Right atrium auricular region (tissue), 2 donors: ENCODE measurements around the gene GPR180. TPM values are rescaled to one million over a fixed set of nuclear protein-coding genes. Genes with fewer than 3 reads are reported as not detected.
A peak's percentile ranks its signal among the peaks of the same experiment; 100 is the strongest.

Experiments used
- DNase-seq: peaks from one replicate; pipeline ENCODE4 v3.0.0-alpha.2; 2019; ENCODE audit warnings: low spot score
- H3K27ac ChIP-seq, 2 donors: fragments of 200-600 bp; sonication (generic); 1 replicate in 1 of 2; 2 replicates in 1 of 2; pipeline ENCODE4 v1.5.1; 2016 to 2019
- H3K27me3 ChIP-seq, 2 donors: fragments of 200-600 bp; sonication (generic); one replicate each; pipeline versions ENCODE4 v1.5.1 to v1.6.0; 2017 to 2019
- H3K36me3 ChIP-seq: fragments of 200-600 bp; sonication (generic); one replicate; pipeline ENCODE4 v1.5.1; 2016
- H3K4me1 ChIP-seq, 2 donors: fragments of 200-600 bp; sonication (generic); one replicate each; pipeline versions ENCODE4 v1.5.1 to v1.6.0; 2017 to 2019
- H3K4me3 ChIP-seq, 2 donors: fragments of 200-600 bp; sonication (generic); 1 replicate in 1 of 2; 2 replicates in 1 of 2; pipeline ENCODE4 v1.5.1; 2017 to 2019; ENCODE audit warnings: mild to moderate bottlenecking in 1 of 2, moderate library complexity in 1 of 2
- H3K9me3 ChIP-seq, 2 donors: fragments of 200-600 bp; sonication (generic); one replicate each; pipeline ENCODE4 v1.5.1; 2019
- CTCF ChIP-seq, 2 donors: fragments of 200-600 bp; sonication (generic); IDR thresholded peaks; one replicate each; pipeline ENCODE4 v1.5.1; 2019; ENCODE audit warnings: antibody characterized with exemption in 2 of 2
- total RNA-seq, 2 donors: library from RNA; depleted of rRNA; stranded (reverse); fragments of >200 nt; gene quantifications; one replicate each; pipeline ENCODE4 v1.1.0, GENCODE V29; 2016

GPR180 gene
- total RNA-seq, 2 donors from 2014 or later, result 3.8 to 5.0 TPM

GRCh38 chr13:94656766-94657165 lies 55.1 kb downstream of the GPR180 start:
- Histone ChIP-seq H3K27ac (no peak overlapping the region), H3K36me3 (no peaks in the 10 kb centered on the region), H3K9me3 (peaks cover 0 to 10% of the 10 kb centered on the region in 2 donors), H3K4me3 (no peak overlapping the region), H3K27me3 (no peaks in the 10 kb centered on the region), H3K4me1 (no peaks in the 10 kb centered on the region)
- no peak for DNase-seq
- TF ChIP-seq CTCF (IDR thresholded peaks at IDR 0.05), result no peak

GRCh38 chr13:94657167-94657566 lies 55.5 kb downstream of the GPR180 start:
- Histone ChIP-seq H3K27me3 (no peaks in the 10 kb centered on the region), H3K36me3 (no peaks in the 10 kb centered on the region), H3K9me3 (peaks cover 0 to 10% of the 10 kb centered on the region in 2 donors), H3K4me3 (no peak overlapping the region), H3K27ac (no peak overlapping the region), H3K4me1 (no peaks in the 10 kb centered on the region)
- no peak for DNase-seq
- TF ChIP-seq CTCF (IDR thresholded peaks at IDR 0.05), result no peak

GRCh38 chr13:94658926-94659597 lies 57.4 kb downstream of the GPR180 start:
- TF ChIP-seq CTCF (IDR thresholded peaks at IDR 0.05), result no peak
- peaks cover 0 to 10% of the 10 kb centered on the region in 2 donors for H3K9me3 ChIP-seq
- H3K4me1 ChIP-seq, result no peaks in the 10 kb centered on the region
- no peak overlapping the region for H3K27ac ChIP-seq
- H3K4me3 ChIP-seq, result no peak overlapping the region
- no peaks in the 10 kb centered on the region for H3K36me3 ChIP-seq
- H3K27me3 ChIP-seq, result no peaks in the 10 kb centered on the region
- DNase-seq, result no peak

- Histone ChIP-seq H3K27ac (no peak overlapping the region), H3K4me3 (no peak overlapping the region), H3K9me3 (peaks cover 0 to 10% of the 10 kb centered on the region in 2 donors), H3K4me1 (no peaks in the 10 kb centered on the region), H3K27me3 (no peaks in the 10 kb centered on the region), H3K36me3 (no peaks in the 10 kb centered on the region)
- no peak for TF ChIP-seq CTCF (IDR thresholded peaks at IDR 0.05)
- DNase-seq, result no peak
Observed at GRCh38 chr13:94659598-94659946, 57.9 kb downstream of the GPR180 start.

- no peak overlapping the region for H3K4me3 ChIP-seq
- DNase-seq, result no peak
- H3K27me3 ChIP-seq, result no peaks in the 10 kb centered on the region
- H3K36me3 ChIP-seq, result no peaks in the 10 kb centered on the region
- H3K4me1 ChIP-seq, result no peaks in the 10 kb centered on the region
- peaks cover 0 to 9% of the 10 kb centered on the region in 2 donors for H3K9me3 ChIP-seq
- peak in 1 of 2 donors; percentile 16 for TF ChIP-seq CTCF (IDR thresholded peaks at IDR 0.05)
- no peak overlapping the region for H3K27ac ChIP-seq
Observed at GRCh38 chr13:94660695-94661326, 59.2 kb downstream of the GPR180 start.
